WTC11 (cell line): Measurements from ENCODE around the gene LYL1. TPM values are rescaled to one million over a fixed set of nuclear protein-coding genes. Genes with fewer than 3 reads are reported as not detected.

ENCODE experiments used
- ATAC-seq: fragments of 200-7000 bp; cut with Tn5 transposase; 2 replicates; pipeline ENCODE4 v1.10.0; 2021; ENCODE audit warnings: mild to moderate bottlenecking, moderate library complexity
- CTCF ChIA-PET: fragments of 300-600 bp; sonication (Branson Sonifier 250); formaldehyde crosslinking; loops from one replicate; lab custom pipeline; 2021; ENCODE audit warnings: antibody characterized with exemption; lab: Charles Lee
- POLR2A ChIA-PET: fragments of 350-600 bp; sonication (Branson Sonifier 250); formaldehyde crosslinking; loops from one replicate; lab custom pipeline; 2021; ENCODE audit warnings: antibody characterized with exemption; lab: Charles Lee
- DNase-seq: peaks from one replicate; pipeline ENCODE4 v3.0.0; 2021; ENCODE audit warnings: low spot score
- H3K27ac Mint-ChIP-seq: 2 replicates; pipeline ENCODE4 v1.8.0; 2021; ENCODE audit warnings: mixed read lengths
- H3K27me3 Mint-ChIP-seq: 2 replicates; pipeline ENCODE4 v1.8.0; 2021; ENCODE audit warnings: low read depth, mild to moderate bottlenecking, moderate library complexity, mixed read lengths
- H3K36me3 Mint-ChIP-seq: 2 replicates; pipeline ENCODE4 v1.8.0; 2021; ENCODE audit warnings: mixed read lengths
- H3K4me1 Mint-ChIP-seq: 2 replicates; pipeline ENCODE4 v1.8.0; 2022; ENCODE audit warnings: mixed read lengths
- H3K4me3 Mint-ChIP-seq: 2 replicates; pipeline ENCODE4 v1.8.0; 2021; ENCODE audit warnings: mild to moderate bottlenecking, moderate library complexity, mixed read lengths
- H3K9me3 Mint-ChIP-seq: 2 replicates; pipeline ENCODE4 v1.8.0; 2021; ENCODE audit warnings: mixed read lengths
- ATF2 ChIP-seq: sonication (generic); formaldehyde crosslinking; IDR thresholded peaks from 2 replicates; pipeline ENCODE4 v1.8.1; 2022; ENCODE audit warnings: low read depth, missing genetic modification reagents, borderline replicate concordance
- ESRRA ChIP-seq: sonication (generic); formaldehyde crosslinking; IDR thresholded peaks from 2 replicates; pipeline ENCODE4 v1.8.1; 2022; ENCODE audit warnings: mild to moderate bottlenecking, missing genetic modification reagents, borderline replicate concordance
- GTF2I ChIP-seq: fragments of 250-450 bp; sonication (Bioruptor Pico); conservative IDR thresholded peaks from 2 replicates; pipeline ENCODE4 v1.4.0; 2021; ENCODE audit warnings: mild to moderate bottlenecking
- KAT7 ChIP-seq: sonication (generic); formaldehyde crosslinking; IDR thresholded peaks from 2 replicates; pipeline ENCODE4 v1.8.1; 2023; ENCODE audit warnings: missing genetic modification reagents, mild to moderate bottlenecking, borderline replicate concordance
- MAX ChIP-seq: sonication (generic); formaldehyde crosslinking; IDR thresholded peaks from 2 replicates; pipeline ENCODE4 v1.8.0; 2022; ENCODE audit warnings: mild to moderate bottlenecking, missing genetic modification reagents
- MLX ChIP-seq: sonication (generic); formaldehyde crosslinking; IDR thresholded peaks from 2 replicates; pipeline ENCODE4 v1.8.1; 2023; ENCODE audit warnings: mild to moderate bottlenecking, missing genetic modification reagents, moderate library complexity
- PRRX2 ChIP-seq: fragments of 250-450 bp; sonication (Bioruptor Pico); IDR thresholded peaks from 2 replicates; pipeline ENCODE4 v1.8.0; 2021; ENCODE audit warnings: mild to moderate bottlenecking
- TCF7 ChIP-seq: sonication (generic); formaldehyde crosslinking; IDR thresholded peaks from 2 replicates; pipeline ENCODE4 v1.8.0; 2022; ENCODE audit warnings: mild to moderate bottlenecking, low read depth, missing genetic modification reagents, moderate library complexity
- ZNF263 ChIP-seq: sonication (generic); formaldehyde crosslinking; IDR thresholded peaks from 2 replicates; pipeline ENCODE4 v1.8.1; 2022; ENCODE audit warnings: low read depth, mild to moderate bottlenecking, moderate library complexity, missing genetic modification reagents
- ZNF281 ChIP-seq: sonication (generic); formaldehyde crosslinking; IDR thresholded peaks from 2 replicates; pipeline ENCODE4 v1.8.0; 2023; ENCODE audit warnings: mild to moderate bottlenecking, missing genetic modification reagents
- total RNA-seq: library from RNA; stranded (reverse); gene quantifications from 3 replicates; pipeline ENCODE4 v1.2.3, GENCODE V29; 2021

LYL1 gene
- total RNA-seq, 1 experiment from 2014 or later: 1.2 TPM

GRCh38 chr19:13127051-13127450 is 24.4 kb upstream of the LYL1 start (continued):
- no peak for TF ChIP-seq ATF2 (CRISPR knock-in tag)
- TF ChIP-seq KAT7 (CRISPR knock-in tag): no peak
- no peak for TF ChIP-seq PRRX2 (CRISPR knock-in tag)
- no peak for TF ChIP-seq MAX (CRISPR knock-in tag)

GRCh38 chr19:13122980-13123957 is 20.6 kb upstream of the LYL1 start:
- no peak for DNase-seq
- ChIA-PET CTCF (interaction anchor here (0.9 to 1.1 kb wide), 2 partner anchors 30 to 160 kb away, joined by 3 to 4 read pairs; no protein-coding TSS in a partner anchor), POLR2A (interaction anchor here (0.6 kb wide), 1 partner anchor 150 kb away, joined by 3 read pairs; no protein-coding TSS in a partner anchor)
- H3K27ac Mint-ChIP-seq: peak overlapping the region; percentile 78
- H3K4me3 Mint-ChIP-seq: no peak overlapping the region
- no peaks in the 10 kb centered on the region for H3K9me3 Mint-ChIP-seq
- no peak for ATAC-seq
- no peak for TF ChIP-seq MLX (CRISPR knock-in tag)
- TF ChIP-seq ZNF263 (CRISPR knock-in tag): peak; percentile 61; the same call in 1 of the 2 replicates
- 0 out of 2 replicates have a peak, but pooled peaks have one; percentile 45 for TF ChIP-seq GTF2I (CRISPR knock-in tag)
- H3K27me3 Mint-ChIP-seq: no peaks in the 10 kb centered on the region; the same call in 1 of the 2 replicates
- H3K4me1 Mint-ChIP-seq: peaks cover 47% of the 10 kb centered on the region
- peaks cover 4% of the 10 kb centered on the region; the same call in 1 of the 2 replicates for H3K36me3 Mint-ChIP-seq

- CTCF ChIA-PET: no interaction called here
- POLR2A ChIA-PET: no interaction called here
- Mint-ChIP-seq H3K9me3 (no peaks in the 10 kb centered on the region), H3K27me3 (no peaks in the 10 kb centered on the region; the same call in 1 of the 2 replicates), H3K36me3 (peaks cover 4% of the 10 kb centered on the region; the same call in 1 of the 2 replicates), H3K27ac (peak overlapping the region; percentile 61), H3K4me1 (peaks cover 51% of the 10 kb centered on the region), H3K4me3 (no peak overlapping the region)
- DNase-seq (no peak), ATAC-seq (no peak)
- TF ChIP-seq ZNF281 (CRISPR knock-in tag): no peak
- no peak for TF ChIP-seq ESRRA (CRISPR knock-in tag)
- no peak for TF ChIP-seq TCF7 (CRISPR knock-in tag)
Measured at GRCh38 chr19:13122275-13122878, 19.7 kb upstream of the LYL1 start.
